Tibial artery (tissue), 4 donors: ENCODE measurements around the gene SPRN.

ENCODE experiments used
- DNase-seq, 2 donors: peaks; one replicate each; pipeline ENCODE4 v3.0.0-alpha.2; 2019
- H3K27ac ChIP-seq, 2 donors: fragments of 200-600 bp; sonication (generic) in 1 of 2; 1 replicate in 1 of 2; 2 replicates in 1 of 2; pipeline ENCODE4 v1.5.1; 2018 to 2019; ENCODE audit warnings: mild to moderate bottlenecking in 1 of 2
- H3K27me3 ChIP-seq, 2 donors: fragments of 200-600 bp; sonication (generic) in 1 of 2; one replicate each; pipeline versions ENCODE4 v1.5.1 to v1.6.0; 2016 to 2019
- H3K36me3 ChIP-seq, 3 donors: fragments of 200-600 bp; sonication (generic) in 2 of 3; one replicate each; pipeline ENCODE4 v1.5.1; 2016 to 2019; ENCODE audit warnings: mild to moderate bottlenecking in 2 of 3
- H3K4me1 ChIP-seq, 4 donors: fragments of 200-600 bp; sonication (generic) in 2 of 4; 1 replicate in 3 of 4; 2 replicates in 1 of 4; pipeline ENCODE4 v1.5.1; 2016 to 2019
- H3K4me3 ChIP-seq, 2 donors: fragments of 200-600 bp; sonication (generic) in 1 of 2; 1 replicate in 1 of 2; 2 replicates in 1 of 2; pipeline ENCODE4 v1.5.1; 2018 to 2019; ENCODE audit warnings: mild to moderate bottlenecking in 2 of 2
- H3K9me3 ChIP-seq, 3 donors: fragments of 200-600 bp; sonication (generic) in 1 of 3; one replicate each; pipeline ENCODE4 v1.5.1; 2016 to 2019
- intact Hi-C: fragments of 100-400 bp; cut with DNase I; formaldehyde crosslinking; loops from one replicate; pipeline ENCODE4 v1.15.0; 2023; ENCODE audit warnings: low total_unique reads
- TF ChIP-seq, protein P1 (sequence below), 2 experiments: fragments of 200-600 bp in 1 of 2; fragments of 450-650 bp in 1 of 2; IDR thresholded peaks; one replicate each; pipeline ENCODE4 v1.5.1; 2017 to 2019; ENCODE audit warnings: antibody characterized with exemption in 2 of 2, mild to moderate bottlenecking in 1 of 2, moderate library complexity in 1 of 2

The SPRN gene

DNA sequence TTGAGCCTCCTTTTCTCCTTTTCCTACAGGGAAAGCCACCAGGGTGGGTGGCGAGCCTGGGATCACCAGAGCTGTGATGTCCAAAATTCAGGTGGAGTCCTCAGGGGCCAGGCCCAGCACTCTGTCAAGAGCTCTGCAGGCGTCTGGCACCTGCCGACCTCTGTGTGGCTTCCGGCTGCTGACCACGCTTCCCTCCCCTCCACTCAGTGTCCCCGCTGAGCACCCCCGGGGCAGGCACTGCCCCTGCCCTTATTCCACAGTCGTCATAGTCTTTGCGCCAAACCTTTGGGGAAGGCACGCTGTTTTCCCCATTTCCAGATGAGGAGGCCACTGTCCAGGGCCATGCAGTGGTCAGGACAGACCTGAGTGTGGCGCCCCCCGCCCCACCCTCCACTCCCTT is 22.9 kb downstream of the SPRN start:
- intact Hi-C loops = no loop called here
- H3K9me3 ChIP-seq = no peaks in the 10 kb centered on the region
- peaks cover 42 to 91% (median 61%) of the 10 kb centered on the region in 3 donors for H3K36me3 ChIP-seq
- H3K27me3 ChIP-seq = no peaks in the 10 kb centered on the region
- H3K27ac ChIP-seq = no peak overlapping the region
- no peak for DNase-seq
- no peaks in the 10 kb centered on the region for H3K4me1 ChIP-seq
- TF ChIP-seq, protein P1, sequence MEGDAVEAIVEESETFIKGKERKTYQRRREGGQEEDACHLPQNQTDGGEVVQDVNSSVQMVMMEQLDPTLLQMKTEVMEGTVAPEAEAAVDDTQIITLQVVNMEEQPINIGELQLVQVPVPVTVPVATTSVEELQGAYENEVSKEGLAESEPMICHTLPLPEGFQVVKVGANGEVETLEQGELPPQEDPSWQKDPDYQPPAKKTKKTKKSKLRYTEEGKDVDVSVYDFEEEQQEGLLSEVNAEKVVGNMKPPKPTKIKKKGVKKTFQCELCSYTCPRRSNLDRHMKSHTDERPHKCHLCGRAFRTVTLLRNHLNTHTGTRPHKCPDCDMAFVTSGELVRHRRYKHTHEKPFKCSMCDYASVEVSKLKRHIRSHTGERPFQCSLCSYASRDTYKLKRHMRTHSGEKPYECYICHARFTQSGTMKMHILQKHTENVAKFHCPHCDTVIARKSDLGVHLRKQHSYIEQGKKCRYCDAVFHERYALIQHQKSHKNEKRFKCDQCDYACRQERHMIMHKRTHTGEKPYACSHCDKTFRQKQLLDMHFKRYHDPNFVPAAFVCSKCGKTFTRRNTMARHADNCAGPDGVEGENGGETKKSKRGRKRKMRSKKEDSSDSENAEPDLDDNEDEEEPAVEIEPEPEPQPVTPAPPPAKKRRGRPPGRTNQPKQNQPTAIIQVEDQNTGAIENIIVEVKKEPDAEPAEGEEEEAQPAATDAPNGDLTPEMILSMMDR (IDR thresholded peaks at IDR 0.05) = no peak
- H3K4me3 ChIP-seq = no peak overlapping the region

DNA sequence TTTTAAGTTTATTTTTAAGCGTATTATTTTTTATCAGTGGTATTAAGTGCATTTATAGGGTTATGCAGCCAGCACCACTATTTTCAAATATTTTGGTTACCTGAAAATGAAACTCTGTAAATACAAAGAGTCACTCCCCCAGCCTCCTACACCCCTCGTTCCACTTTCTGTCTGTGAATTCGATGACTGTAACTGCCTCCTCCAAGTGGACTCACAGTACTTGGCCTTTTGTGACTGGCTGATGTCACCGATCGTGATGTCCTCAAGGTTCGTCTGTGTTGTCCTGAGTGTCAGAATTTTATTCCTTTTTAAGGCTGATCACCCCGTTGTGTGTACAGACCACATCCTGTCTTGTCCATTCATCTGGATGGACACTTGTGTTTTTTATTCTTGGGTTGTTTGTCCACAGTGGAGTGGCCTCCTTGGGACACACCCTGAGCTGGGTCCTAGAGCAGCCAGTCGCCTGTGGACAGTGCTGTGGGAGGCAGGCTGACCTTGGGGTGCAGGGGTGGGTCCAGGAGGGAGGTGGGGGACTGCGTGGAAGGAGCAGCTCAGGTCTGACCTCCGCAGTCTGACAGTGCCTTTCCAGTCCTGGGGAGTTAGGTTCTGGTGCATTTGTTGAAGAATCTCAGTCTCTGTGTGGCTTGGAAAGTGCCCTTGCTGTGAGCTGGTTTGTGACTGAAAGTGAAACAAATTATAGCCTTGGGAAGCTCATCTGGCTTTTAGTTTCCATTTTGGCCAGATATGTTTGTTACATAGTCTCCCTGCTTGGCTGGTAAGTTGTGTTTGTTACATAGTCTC is 23.6 kb downstream of the SPRN start:
- DNase-seq = peak in 1 of 2 donors; percentile 12
- intact Hi-C loops = no loop called here
- peaks cover 36 to 93% (median 67%) of the 10 kb centered on the region in 3 donors for H3K36me3 ChIP-seq

DNA sequence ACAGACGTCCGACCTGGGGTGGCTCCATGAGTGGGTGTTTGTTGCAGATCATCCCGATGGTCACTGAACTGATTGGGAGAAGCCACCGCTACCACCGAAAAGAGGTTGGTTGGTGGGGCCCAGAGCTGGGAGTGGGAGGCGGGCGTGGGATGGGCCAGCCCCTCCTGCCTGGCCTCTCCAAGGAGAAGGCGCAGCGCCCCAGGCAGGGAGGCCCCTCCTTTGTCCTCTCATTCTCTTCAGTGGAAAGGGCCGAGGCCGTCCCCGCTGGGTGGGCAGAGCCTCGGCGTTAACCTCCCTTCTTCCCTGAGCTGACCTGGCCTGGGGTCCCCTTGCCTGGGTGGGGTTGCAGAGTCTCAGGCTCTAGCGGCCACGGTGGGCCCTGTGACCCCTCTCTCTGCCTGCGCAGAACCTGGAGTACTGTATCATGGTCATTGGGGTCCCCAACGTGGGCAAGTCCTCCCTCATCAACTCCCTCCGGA is 25.3 kb downstream of the SPRN start:
- Histone ChIP-seq H3K27me3 (no peaks in the 10 kb centered on the region), H3K27ac (no peak overlapping the region), H3K9me3 (no peaks in the 10 kb centered on the region), H3K36me3 (peaks cover 28 to 82% (median 63%) of the 10 kb centered on the region in 3 donors), H3K4me1 (peaks cover 4 to 11% (median 8%) of the 10 kb centered on the region in 4 donors), H3K4me3 (no peak overlapping the region)
- intact Hi-C loops = no loop called here
- DNase-seq = peak in 1 of 2 donors; percentile 56
- TF ChIP-seq, protein P1 (IDR thresholded peaks at IDR 0.05) = no peak

More for the DNA sequence above, 23.6 kb downstream of the SPRN start:
- no peaks in the 10 kb centered on the region for H3K9me3 ChIP-seq
- TF ChIP-seq, protein P1 (IDR thresholded peaks at IDR 0.05) = no peak
- H3K4me1 ChIP-seq = no peaks in the 10 kb centered on the region
- no peaks in the 10 kb centered on the region for H3K27me3 ChIP-seq
- H3K4me3 ChIP-seq = no peak overlapping the region
- no peak overlapping the region for H3K27ac ChIP-seq

DNA sequence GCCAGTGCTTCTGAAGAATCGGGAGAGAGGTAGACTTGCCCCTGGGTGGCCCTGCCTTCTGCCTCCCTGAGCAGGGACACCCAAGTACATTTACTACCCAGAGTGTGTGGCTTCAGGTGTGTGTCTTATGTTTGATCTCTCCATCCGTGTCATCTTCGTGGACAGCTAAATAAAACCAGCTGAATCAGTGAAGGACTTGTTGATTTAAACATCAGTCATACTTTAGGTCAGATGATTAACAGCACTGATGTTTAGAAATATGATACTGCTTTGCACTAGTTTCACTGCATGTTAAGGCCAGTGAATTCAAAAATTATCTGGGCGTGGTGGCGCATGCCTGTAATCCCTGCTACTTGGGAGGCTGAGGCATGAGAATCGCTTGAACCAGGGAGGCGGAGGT is 26.5 kb downstream of the SPRN start:
- Histone ChIP-seq H3K36me3 (peaks cover 27 to 70% (median 54%) of the 10 kb centered on the region in 3 donors), H3K27ac (no peak overlapping the region), H3K4me1 (peaks cover 4 to 16% (median 11%) of the 10 kb centered on the region in 4 donors), H3K9me3 (no peaks in the 10 kb centered on the region), H3K27me3 (no peaks in the 10 kb centered on the region), H3K4me3 (no peak overlapping the region)
- TF ChIP-seq, protein P1 (IDR thresholded peaks at IDR 0.05) = no peak
- no peak for DNase-seq
- intact Hi-C loops = no loop called here

DNA sequence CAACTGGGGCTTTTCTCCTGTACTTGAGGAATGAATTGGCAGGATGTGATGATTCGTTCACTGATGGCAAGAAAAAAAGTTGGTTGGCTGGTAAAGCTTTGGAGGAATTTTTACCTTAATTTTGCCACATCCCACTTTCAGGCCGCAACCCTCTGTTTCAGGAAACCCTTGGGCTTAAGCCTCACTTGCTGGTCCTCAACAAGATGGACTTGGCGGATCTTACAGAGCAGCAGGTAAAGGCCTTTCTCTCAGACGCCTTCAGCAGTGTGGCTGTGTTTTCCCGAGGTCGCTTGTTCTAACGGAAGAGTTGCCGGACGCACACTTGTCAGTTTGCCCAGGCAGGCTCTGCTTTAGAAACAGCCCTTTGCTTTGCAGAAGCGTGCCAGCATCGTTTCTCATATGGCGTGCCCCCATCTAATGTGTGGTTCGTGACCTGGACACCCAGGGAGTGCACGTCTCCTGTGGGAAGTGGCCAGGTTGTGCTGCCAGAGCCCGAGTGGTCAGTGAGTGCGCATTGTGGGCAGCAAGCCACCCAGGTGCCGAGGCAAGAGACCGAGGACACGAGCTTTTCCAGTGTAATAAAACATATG is 28.3 kb downstream of the SPRN start:
- Histone ChIP-seq H3K4me1 (peaks cover 4 to 16% (median 11%) of the 10 kb centered on the region in 4 donors), H3K27me3 (no peaks in the 10 kb centered on the region), H3K27ac (no peak overlapping the region), H3K4me3 (no peak overlapping the region), H3K9me3 (no peaks in the 10 kb centered on the region), H3K36me3 (peaks cover 11 to 59% (median 41%) of the 10 kb centered on the region in 3 donors)
- no peak for DNase-seq
- TF ChIP-seq, protein P1 (IDR thresholded peaks at IDR 0.05) = no peak
- intact Hi-C loops = no loop called here
